Spleen (tissue), 7 donors: ENCODE results near the gene SFTPB.

Experiments
- POLR2A ChIP-seq, 3 donors: fragments of 450-650 bp; IDR thresholded peaks; one replicate each; pipeline ENCODE4 v1.5.1; 2017; ENCODE audit warnings: antibody characterized with exemption in 3 of 3, mild to moderate bottlenecking in 1 of 3
- POLR2AphosphoS5 ChIP-seq, 3 donors: sonication (generic); formaldehyde crosslinking; IDR thresholded peaks; one replicate each; pipeline ENCODE4 v1.5.1; 2017; ENCODE audit warnings: antibody characterized with exemption in 3 of 3
- TF ChIP-seq, protein P1 (sequence below), 11 experiments: fragments of 200-600 bp in 7 of 11; fragments of 450-650 bp in 4 of 11; sonication (generic) in 4 of 11; IDR thresholded peaks in 8 of 11; conservative IDR thresholded peaks in 3 of 11; 1 replicate in 7 of 11; 2 replicates in 4 of 11; pipeline versions ENCODE4 v1.4.0 to v1.8.0; 2016 to 2021; ENCODE audit warnings: antibody characterized with exemption in 11 of 11, inconsistent platforms in 4 of 11, mild to moderate bottlenecking in 1 of 11
- donor health status: DM: no; HTN: no; CAD: no; lungs with moderate emphysema.
- donor health status: DM: no; HTN: no; CAD: no.
- donor health status: DM: no; HTN: no; CAD: no.

DNA sequence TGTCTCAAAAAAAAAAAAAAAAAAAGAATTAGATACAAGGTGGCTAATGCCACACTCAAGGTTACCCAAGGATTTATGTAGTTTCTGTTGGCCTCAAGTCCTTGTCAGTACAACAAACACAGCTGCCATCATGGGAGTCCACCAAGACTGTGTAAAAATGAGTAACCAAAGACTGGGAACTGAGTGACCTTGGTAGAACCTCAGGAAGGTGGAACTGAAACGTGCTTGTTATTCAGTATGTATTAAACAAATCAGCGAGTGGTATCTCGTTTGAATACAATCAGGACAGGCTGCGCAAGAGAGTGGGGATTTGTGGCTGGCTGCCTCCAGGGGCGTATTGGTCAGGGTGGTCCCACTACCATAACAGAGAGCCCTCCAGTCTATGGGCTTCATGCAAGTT lies 1.6 kb upstream of the SFTPB start:
- TF ChIP-seq POLR2AphosphoS5 (IDR thresholded peaks at IDR 0.05) (no peak), POLR2A (IDR thresholded peaks at IDR 0.05) (no peak)
- TF ChIP-seq, protein P1, sequence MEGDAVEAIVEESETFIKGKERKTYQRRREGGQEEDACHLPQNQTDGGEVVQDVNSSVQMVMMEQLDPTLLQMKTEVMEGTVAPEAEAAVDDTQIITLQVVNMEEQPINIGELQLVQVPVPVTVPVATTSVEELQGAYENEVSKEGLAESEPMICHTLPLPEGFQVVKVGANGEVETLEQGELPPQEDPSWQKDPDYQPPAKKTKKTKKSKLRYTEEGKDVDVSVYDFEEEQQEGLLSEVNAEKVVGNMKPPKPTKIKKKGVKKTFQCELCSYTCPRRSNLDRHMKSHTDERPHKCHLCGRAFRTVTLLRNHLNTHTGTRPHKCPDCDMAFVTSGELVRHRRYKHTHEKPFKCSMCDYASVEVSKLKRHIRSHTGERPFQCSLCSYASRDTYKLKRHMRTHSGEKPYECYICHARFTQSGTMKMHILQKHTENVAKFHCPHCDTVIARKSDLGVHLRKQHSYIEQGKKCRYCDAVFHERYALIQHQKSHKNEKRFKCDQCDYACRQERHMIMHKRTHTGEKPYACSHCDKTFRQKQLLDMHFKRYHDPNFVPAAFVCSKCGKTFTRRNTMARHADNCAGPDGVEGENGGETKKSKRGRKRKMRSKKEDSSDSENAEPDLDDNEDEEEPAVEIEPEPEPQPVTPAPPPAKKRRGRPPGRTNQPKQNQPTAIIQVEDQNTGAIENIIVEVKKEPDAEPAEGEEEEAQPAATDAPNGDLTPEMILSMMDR (IDR thresholded peaks at IDR 0.05 in 8 of 11, conservative IDR thresholded peaks at IDR 0.05 in 3 of 11) = no peak
